Measurements from ENCODE around the gene STAG1. TPM values are rescaled to one million over a fixed set of nuclear protein-coding genes. Genes with fewer than 3 reads are reported as not detected.

Gene STAG1
- total and polyA plus RNA-seq, 9 of the 15 experiments (the other 6 are each of a cell fraction or from before 2014, with no cell fraction given), result 2.7 to 17.7 (median 8.8) TPM

DNA sequence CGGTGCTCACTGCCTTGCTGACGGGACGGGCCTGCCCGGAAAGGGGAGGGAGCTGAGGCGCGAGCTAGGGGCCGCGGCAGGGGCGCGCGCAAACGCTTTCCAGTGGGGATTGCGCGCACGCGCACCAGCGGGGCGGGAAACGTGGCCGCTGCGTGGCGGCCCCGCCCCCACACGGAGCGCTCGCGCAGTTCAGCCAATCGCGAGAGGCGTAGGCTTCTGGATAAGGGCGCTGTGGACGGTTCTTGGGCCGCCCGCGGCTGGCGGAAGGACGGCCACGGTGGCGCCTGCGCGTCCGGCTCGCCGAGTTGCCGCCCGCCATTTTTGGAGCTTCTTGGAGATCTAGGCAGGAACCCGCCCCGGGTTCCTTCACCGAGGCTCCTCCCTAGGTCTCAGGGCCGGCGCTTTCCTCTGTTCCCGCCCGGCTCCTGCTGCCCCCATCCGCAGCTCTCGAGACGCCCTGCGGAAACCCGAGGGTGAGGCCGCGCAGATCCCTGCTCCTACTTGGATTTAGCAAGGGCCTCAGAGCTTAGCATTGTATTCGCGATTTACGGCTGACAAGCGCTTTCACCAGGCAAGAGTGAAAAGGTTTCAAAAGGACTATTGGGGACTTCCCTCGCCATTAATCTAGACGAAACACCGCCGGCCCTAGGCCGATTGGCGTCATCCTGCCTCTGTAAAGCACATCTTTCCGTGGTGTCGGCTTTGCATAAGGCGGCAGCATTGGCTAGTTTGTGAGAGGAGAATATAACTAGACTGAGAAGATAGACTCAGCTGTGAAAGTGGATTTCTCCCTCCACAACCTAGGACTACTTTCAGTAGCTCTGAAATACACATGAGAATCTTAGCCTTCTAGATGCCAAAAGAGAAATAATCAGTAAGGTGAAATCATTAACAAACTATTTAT is 496 bp upstream of the STAG1 start (continued):
- TF ChIP-seq SREBF2 (CRISPR knock-in tag; IDR thresholded peaks at IDR 0.05) (no peak), NCOA4 (IDR thresholded peaks at IDR 0.05; ENCODE audit: partially characterized antibody) (no peak), NBN (IDR thresholded peaks at IDR 0.05; ENCODE audit: low read depth) (no peak), CREM (IDR thresholded peaks at IDR 0.05; ENCODE audit: low read depth) (peak; percentile 3; the same call in 1 of the 2 replicates), MYC (IDR thresholded peaks at IDR 0.05; ENCODE audit: low read depth, low read length) (peak; percentile 90), MYC (CRISPR knock-in tag; IDR thresholded peaks at IDR 0.05; ENCODE audit: borderline replicate concordance, low read depth) (no peak), ZEB2 (IDR thresholded peaks at IDR 0.05) (no peak), FOXA3 (CRISPR knock-in tag; conservative IDR thresholded peaks at IDR 0.05 in 1 of 2, IDR thresholded peaks at IDR 0.05 in 1 of 2) (no peak), SRSF3 (IDR thresholded peaks at IDR 0.05; ENCODE audit: insufficient read depth, low read length) (no peak), CHD1 (IDR thresholded peaks at IDR 0.05; ENCODE audit: low read length) (peak; percentile 21), PTTG1 (tag; IDR thresholded peaks at IDR 0.05; ENCODE audit: low read depth) (no peak), SMC3 (conservative IDR thresholded peaks at IDR 0.05; ENCODE audit: insufficient read depth, low read depth, low read length) (peak; percentile 85; the same call in 1 of the 2 replicates), SMAD3 (CRISPR knock-in tag; conservative IDR thresholded peaks at IDR 0.05) (no peak), PRMT5 (CRISPR knock-in tag; IDR thresholded peaks at IDR 0.05) (no peak)
- TF ChIP-seq, protein P1, sequence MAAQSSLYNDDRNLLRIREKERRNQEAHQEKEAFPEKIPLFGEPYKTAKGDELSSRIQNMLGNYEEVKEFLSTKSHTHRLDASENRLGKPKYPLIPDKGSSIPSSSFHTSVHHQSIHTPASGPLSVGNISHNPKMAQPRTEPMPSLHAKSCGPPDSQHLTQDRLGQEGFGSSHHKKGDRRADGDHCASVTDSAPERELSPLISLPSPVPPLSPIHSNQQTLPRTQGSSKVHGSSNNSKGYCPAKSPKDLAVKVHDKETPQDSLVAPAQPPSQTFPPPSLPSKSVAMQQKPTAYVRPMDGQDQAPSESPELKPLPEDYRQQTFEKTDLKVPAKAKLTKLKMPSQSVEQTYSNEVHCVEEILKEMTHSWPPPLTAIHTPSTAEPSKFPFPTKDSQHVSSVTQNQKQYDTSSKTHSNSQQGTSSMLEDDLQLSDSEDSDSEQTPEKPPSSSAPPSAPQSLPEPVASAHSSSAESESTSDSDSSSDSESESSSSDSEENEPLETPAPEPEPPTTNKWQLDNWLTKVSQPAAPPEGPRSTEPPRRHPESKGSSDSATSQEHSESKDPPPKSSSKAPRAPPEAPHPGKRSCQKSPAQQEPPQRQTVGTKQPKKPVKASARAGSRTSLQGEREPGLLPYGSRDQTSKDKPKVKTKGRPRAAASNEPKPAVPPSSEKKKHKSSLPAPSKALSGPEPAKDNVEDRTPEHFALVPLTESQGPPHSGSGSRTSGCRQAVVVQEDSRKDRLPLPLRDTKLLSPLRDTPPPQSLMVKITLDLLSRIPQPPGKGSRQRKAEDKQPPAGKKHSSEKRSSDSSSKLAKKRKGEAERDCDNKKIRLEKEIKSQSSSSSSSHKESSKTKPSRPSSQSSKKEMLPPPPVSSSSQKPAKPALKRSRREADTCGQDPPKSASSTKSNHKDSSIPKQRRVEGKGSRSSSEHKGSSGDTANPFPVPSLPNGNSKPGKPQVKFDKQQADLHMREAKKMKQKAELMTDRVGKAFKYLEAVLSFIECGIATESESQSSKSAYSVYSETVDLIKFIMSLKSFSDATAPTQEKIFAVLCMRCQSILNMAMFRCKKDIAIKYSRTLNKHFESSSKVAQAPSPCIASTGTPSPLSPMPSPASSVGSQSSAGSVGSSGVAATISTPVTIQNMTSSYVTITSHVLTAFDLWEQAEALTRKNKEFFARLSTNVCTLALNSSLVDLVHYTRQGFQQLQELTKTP (IDR thresholded peaks at IDR 0.05; ENCODE audit: low read depth in 1 of 2, partially characterized antibody in 2 of 2), result peak in 1 of 2 experiments; percentile 40

All from K562 (cell line).